ENCODE data around the gene ZNF500.
"Not testable (repeated sequence)": the region's sequence is repeated elsewhere in the genome, so short reads cannot be mapped to it uniquely, and the experiment has no call there.

ZNF500 gene

DNA sequence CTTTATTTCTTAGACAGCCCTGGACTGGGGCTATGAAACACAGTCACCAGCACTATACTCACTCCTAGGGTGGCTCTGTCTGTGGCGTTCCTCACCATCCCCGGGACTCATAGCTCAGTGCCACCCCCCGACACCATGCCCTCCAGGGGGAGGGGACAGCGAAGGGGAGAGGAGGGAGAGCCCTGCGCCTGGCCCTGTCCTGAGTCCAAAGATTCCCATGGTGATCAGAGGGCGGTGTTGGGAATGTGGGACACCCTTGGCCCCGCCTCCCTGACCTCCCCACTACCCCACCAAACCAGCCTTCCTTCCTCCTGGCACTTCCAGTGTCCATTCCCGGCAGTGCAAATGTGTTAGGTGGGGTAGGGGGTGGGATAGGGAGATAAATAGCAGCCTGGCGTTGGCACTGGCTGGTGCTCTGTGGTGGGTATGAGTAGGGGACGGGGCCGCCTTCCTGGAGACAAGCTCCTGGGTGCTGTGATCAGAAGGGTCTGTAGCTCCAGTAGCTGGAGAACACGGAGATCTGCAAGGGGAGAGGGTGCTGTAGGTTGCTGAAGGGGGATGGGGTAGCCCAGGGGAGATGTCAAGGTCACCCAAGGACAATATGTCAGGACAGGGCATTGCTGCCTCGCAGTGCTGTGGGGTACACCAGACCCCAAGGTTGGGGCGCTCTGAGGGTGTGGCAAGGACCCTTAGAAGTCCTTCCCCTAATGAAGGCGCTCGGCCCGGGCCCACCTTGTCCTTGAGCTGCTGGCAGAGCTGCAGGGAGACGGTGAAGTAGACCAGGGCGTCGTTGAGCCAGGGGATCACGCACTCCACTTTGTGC lies 30.2 kb upstream of the ZNF500 start:
- DNase-seq (ENCODE audit: low read depth in 1 of 2, low spot score in 1 of 2) = no peak

DNA sequence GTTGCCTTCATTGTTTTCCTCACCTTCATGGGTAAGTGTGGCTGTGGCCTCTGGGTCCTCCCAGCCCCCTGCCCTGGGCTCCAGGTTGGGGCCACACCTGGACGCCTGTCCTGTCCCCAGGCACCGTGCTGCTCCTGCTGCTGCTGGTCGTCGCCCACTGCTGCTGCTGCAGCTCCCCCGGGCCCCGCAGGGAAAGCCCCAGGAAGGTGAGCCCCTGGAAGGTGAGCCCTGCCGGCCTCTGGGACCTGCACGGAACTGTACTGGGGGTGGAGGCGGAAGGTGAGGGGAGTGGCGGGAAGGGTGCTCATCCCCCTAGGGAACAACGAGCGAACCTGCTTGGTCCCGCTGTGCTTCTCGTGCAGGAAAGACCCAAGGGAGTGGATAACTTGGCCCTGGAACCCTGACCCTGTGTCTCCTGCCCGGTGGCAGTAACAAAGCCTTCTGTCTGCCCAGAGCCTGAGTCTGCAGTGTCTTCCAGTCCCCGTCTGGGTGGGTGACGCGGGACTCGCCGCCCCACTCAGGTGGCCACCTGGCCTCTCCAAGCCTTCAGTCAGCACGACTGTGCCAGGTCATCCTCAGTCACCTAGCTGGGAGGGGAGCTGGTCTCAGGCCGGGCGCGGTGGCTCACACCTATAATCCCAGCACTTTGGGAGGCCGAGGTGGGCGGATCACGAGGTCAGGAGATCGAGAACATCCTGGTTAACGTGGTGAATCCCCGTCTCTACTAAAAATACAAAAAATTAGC lies 29.0 kb upstream of the ZNF500 start:
- no peak for DNase-seq (ENCODE audit: low read depth in 1 of 2, low spot score in 1 of 2)

- DNase-seq (ENCODE audit: low read depth in 1 of 2, low spot score in 1 of 2) = no peak
These were observed 28.3 kb upstream of the ZNF500 start, which contains the start of gene SMIM22 for GRCh38 chr16:4795181-4795827. SMIM22 (plus strand) TSS chr16:4795369; CDS start chr16:4795735, 366 bp downstream.

- no peak for DNase-seq (ENCODE audit: low read depth in 1 of 2, low spot score in 1 of 2)
These were observed 26.1 kb upstream of the ZNF500 start for GRCh38 chr16:4792951-4793513.

DNA sequence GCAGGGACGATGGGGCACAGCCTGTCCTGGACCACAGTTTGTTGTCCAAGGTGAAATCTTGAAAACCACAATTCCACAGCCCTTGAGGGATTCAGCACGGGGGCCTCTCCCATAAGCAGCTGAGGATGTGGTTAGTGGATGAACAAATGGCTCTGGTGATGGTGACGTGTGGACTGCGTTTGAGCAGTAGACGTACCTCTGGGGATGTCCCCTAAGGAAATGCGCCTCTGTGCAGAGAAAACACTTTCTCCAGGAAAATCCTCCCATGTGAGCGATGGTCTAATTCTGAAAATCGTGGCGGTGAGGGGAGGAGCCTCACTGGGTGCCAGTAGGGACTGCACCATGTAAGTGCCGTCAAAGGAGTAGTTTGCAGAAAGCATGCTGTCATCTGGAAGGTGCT lies 23.9 kb upstream of the ZNF500 start:
- no peak for DNase-seq (ENCODE audit: low read depth in 1 of 2, low spot score in 1 of 2)

- no peak for DNase-seq (ENCODE audit: low read depth in 1 of 2, low spot score in 1 of 2)
These were observed 23.3 kb upstream of the ZNF500 start for GRCh38 chr16:4790261-4790660.

DNA sequence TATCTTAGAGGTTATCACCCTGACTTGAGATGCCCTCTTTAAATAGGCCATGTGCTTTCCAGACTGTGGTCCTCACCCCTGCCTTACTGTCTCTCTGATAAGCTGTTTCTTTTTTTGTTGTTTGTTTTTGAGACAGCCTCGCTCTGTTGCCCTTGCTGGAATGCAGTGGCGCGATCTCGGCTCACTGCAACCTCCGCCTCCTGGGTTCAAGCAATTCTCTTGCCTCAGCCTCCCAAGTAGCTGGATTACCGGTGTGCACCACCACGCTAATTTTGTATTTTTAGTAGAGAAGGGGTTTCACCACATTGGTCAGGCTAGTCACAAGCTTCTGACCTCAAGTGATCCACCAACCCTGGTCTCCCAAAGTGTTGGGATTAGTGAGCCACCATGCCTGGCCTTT lies 21.9 kb upstream of the ZNF500 start:
- DNase-seq (ENCODE audit: low read depth in 1 of 2, low spot score in 1 of 2) = no peak

DNA sequence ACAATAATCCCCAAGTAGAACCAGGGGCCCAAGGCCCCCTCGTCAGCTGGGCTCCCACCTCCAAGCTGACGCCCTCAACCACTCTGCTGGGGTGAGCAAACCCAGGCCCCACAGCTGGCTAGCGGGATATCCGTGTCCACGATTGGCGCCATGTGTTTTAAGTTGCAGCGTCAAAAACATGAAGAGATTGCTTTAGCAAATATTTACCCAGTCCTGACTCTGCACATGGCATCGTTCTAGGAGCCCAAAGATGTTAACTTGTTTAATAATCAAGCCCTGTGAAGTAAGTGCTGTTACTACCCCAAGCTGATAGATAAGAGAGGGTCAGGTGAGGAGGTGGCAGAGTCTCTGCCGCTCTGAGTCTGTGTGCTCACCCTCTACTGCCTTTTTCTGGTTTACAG lies 21.5 kb upstream of the ZNF500 start:
- no peak for DNase-seq (ENCODE audit: low read depth in 1 of 2, low spot score in 1 of 2)

- no peak for DNase-seq (ENCODE audit: low read depth in 1 of 2, low spot score in 1 of 2)
These were observed 20.9 kb upstream of the ZNF500 start, which contains the start of gene SEPTIN12 for GRCh38 chr16:4787627-4788482. SEPTIN12 (minus strand) TSS chr16:4788345; CDS start chr16:4787645, 700 bp downstream.

DNA sequence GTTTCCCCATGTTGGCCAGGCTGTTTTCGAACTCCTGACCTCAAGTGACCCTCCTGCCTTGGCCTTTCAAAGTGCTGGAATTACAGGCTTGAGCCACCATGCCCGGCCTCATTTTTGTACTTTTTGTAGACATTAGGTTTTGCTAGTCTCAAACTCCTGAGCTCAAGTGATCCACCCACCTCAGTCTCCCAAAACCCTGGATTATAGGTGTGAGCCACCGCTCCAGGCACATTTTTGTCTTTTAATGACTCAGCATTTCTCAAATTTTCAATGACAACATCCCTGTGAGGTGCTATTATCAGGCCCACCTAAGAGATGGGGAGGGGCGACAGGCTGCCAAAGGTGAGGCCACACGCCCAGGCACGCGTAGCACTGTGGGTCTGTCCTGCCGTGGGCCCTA lies 20.1 kb upstream of the ZNF500 start:
- DNase-seq (ENCODE audit: low read depth in 1 of 2, low spot score in 1 of 2) = no peak

GRCh38 chr16:4785758-4786433 lies 18.9 kb upstream of the ZNF500 start:
- DNase-seq (ENCODE audit: low read depth in 1 of 2, low spot score in 1 of 2) = no peak

GRCh38 chr16:4784444-4784987 lies 17.6 kb upstream of the ZNF500 start:
- not testable (repeated sequence) for DNase-seq (ENCODE audit: low read depth in 1 of 2, low spot score in 1 of 2)

DNA sequence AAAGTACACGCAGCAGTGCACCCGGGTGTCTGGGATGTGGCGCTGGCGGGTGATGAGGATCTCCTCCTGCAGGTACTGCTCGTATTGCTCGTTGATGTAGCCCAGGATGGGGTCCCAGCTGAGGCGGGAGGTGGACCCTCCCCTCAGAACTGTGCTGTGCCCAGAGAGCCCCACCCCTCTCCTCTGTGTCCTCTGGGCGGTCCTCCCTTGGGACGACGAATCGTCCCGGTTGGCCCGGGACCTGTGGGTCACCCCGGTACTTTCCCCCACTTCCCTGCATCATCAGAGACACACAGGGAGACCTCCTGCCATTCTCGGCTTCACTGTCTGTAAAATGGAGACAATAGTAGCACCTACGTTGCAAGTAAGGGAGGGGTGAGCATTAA lies 17.0 kb upstream of the ZNF500 start:
- no peak for DNase-seq (ENCODE audit: low read depth in 1 of 2, low spot score in 1 of 2)

- no peak for DNase-seq (ENCODE audit: low read depth in 1 of 2, low spot score in 1 of 2)
These were observed 16.4 kb upstream of the ZNF500 start for GRCh38 chr16:4783251-4783950.

GRCh38 chr16:4780235-4780634 lies 13.3 kb upstream of the ZNF500 start:
- no peak for DNase-seq (ENCODE audit: low read depth in 1 of 2, low spot score in 1 of 2)

DNA sequence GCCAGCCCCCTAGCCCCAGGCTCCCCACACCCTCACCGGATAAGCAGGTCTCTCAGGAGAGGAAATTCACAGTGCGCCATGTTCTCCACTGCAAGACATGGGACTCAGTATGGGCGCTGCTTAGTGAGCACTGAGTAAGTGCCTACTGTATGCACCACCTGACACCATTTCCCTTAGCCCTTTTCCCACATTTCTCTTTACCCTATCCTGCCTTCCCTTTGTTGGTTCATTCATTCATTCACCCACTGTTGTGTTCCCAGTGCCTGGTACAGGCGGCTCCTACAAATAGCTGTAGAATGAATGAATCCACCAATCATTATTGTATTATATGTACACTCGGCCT lies 11.1 kb upstream of the ZNF500 start:
- no peak for DNase-seq (ENCODE audit: low read depth in 1 of 2, low spot score in 1 of 2)

- no peak for DNase-seq (ENCODE audit: low read depth in 1 of 2, low spot score in 1 of 2)
These were observed 10.5 kb upstream of the ZNF500 start for GRCh38 chr16:4777339-4778049.

- no peak for DNase-seq (ENCODE audit: low read depth in 1 of 2, low spot score in 1 of 2)
These were observed 9.3 kb upstream of the ZNF500 start for GRCh38 chr16:4776141-4776705.

Measured in activated T-helper 1 cell treated with anti-CD3 and anti-CD28 coated beads, Interleukin-2, amount 50 U/mL, for 16 hours (primary cell).